Effector CD8-positive, alpha-beta T cell (primary cell): ENCODE data around the gene E2F6.

Source experiments
- DNase-seq: peaks from one replicate; lab custom pipeline; 2025; lab: John Stamatoyannopoulos, UW

E2F6 gene

DNA sequence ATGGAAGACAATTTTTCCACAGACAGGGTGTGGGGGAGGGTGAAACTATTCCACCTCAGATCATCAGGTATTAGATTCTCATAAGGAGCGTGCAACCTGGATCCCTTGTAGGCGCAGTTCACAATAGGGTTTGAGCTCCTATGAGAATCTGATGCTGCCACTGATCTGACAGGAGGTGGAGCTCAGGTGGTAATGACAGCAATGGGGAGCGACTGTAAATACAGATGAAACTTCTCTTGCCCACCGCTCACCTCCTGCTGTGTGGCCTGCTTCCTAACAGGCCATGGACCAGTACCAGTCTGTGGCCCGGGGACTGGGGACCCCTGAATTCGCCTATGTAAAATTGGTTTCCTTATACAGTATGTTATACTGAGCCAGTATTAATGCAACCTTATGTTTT is 27.3 kb upstream of the E2F6 start:
- no peak for DNase-seq

DNA sequence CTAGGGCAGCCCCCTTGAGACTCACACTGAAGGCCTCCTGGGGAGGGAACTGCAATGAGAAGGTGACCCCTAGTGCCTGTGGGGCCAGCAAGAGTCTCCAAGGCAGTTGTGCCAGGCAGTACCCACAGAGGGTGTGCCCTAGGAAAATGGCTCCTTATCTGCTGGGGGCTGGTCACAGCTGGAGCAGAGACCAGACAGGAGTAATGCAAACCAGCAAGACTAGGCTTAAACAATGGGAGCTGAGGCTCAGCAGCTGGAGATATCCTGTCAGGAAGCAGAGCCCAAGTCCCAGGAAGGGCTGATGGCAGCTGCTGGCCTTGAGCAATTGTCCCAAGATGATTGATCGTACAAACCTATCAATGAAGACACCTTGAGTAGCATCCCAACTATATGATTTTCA is 26.8 kb upstream of the E2F6 start:
- DNase-seq = no peak

- DNase-seq = no peak
Measured at GRCh38 chr2:11492244-11492643, 26.3 kb upstream of the E2F6 start.

GRCh38 chr2:11491348-11491933 is 25.5 kb upstream of the E2F6 start:
- DNase-seq = no peak

DNA sequence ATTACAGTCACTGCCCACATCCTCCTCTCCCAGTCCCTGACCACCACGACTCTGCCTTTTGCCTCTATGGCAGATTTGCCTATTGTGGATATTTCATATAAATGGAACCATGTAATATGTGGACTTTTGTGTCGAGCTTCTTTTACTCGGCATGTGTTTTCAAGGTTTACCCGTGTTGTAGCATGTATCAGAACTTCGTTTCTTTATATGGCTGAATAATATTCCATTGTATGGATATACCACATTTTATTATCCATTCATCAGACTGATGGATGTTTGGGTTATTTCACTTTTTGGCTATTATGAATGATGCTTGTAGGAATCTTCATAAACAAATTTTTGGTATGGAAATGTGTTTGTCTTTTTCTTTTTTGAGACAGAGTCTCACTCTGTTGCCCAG is 24.2 kb upstream of the E2F6 start:
- DNase-seq = no peak

DNA sequence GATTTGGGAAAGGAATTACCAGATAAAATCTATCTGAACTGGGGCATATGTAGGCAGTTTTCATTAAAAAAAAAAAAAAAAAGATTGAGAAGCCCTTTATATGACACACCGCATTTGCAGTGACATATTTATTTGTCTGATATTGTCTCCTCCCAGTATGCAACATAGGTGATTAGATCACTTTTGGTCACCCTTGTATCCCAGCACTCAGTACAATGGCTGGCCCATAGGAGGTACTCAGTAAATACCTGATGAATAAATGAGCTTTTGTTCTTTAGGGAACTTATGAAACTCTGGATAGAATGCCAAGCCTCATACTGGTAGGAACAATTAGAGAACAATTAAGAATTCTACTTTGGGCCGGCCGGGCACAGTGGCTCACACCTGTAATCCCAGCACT is 22.8 kb upstream of the E2F6 start:
- DNase-seq = no peak

DNA sequence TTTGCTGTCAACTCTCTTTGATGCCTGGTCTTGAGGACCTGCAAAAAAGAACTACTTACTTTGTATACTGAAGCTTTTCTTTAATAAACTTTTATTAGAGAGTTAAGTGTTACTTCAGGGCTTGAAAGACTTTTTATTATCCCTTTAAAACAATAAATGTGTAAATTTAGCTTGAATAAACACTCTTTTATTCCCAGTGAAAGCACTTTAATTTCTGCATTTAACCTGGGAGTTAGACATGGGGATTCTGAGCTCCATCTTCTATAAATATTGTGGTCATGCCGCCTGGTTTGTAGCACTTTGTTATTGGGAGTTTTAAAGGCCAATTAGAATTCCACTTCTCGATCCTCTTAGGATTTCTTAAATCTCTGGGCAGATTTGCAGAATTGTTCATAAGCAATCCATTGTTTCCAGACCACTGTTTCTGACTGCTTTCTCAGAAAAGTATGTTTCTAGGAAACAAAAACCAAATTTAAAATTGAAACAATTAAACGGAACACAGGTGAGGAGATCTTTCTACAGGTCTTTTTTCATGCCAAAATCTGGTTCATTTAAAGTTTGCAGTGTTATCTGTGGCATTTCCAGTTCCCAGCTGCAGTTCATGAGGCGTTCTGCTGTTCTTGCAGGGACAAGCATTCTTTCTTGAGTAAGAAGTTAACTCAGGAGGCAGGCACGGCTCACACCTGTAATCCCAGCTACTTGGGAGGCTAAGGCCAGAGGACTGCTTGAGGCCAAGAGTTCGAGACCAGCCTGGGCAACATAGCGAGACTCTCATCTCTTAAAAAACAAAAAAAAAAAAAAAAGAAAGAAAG is 18.1 kb upstream of the E2F6 start:
- no peak for DNase-seq

GRCh38 chr2:11482473-11483035 is 16.6 kb upstream of the E2F6 start:
- no peak for DNase-seq

DNA sequence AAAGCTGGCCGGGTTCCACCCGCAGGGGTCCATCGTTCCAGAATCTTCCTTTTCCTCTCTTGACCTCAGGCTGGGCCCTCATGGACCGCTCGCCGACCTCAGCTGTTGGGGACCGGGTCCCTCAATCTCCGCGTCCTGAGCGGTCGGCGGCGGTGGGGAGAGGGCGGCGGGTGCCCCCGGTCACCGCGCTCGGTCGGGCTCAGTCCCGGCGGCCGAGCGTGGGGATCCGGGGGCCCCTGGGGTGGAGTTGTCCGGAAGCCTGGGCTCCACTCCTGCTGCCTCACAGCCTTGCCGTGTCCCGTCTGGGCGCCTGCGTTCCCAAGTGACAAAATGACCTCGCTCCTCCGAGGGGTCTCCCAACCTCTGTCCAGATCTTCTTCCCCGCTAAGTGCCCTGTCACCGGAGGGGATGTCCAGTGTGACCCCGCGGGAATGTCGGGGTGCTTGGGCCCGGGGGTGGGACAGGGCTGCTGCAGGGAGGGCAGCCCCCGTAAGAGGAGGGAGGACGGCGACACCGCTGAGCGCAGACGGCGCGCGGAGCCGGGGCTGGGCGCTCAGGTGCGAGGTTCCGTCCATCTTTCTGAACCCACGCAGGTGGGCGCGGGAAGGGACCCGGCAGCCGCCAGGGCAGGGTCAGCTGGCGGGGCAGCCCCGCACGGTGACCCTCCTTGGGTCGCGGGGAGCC is 16.0 kb upstream of the E2F6 start:
- no peak for DNase-seq

DNA sequence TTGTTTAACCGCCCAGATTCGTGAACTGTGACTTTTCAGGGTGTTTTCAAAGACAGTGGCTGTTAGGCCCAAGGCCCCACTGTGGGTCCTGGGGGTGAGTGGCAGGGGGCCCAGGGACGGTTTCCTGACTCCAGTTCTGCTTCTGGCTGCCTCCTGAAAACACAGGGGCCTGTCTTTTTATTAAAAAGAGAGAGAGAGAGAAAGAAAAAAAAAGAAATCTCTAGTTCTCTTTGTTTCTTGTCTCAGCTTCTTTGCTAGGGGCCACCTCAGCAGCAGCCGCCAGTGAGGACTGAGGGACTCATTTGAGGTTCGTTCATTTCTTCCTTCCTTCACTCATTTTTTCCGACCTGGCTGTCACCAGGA is 15.4 kb upstream of the E2F6 start:
- no peak for DNase-seq

- DNase-seq = no peak
Measured at GRCh38 chr2:11480859-11481258, 14.9 kb upstream of the E2F6 start.

- DNase-seq = no peak
Measured at GRCh38 chr2:11480406-11480805, 14.4 kb upstream of the E2F6 start.

GRCh38 chr2:11478899-11479605 is 13.1 kb upstream of the E2F6 start:
- no peak for DNase-seq

DNA sequence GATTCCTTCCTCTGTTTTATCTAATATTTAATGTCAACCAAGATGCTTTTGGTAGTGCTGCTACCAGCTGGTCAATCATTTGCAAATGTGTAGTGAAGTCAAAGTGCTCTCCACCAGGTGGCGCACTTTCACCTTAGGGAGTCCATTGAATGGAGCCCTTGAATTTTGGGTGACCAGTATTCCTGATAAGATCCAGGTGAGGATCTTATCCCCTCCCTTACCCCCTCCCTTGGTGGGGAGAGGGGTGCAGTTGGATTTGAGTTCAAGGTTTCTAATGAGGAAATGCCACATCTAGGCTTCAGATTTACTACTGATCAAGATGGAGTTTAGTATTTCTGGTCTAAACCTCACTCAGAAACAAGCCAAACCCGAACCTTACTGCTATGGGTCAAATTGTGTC is 12.0 kb upstream of the E2F6 start:
- peak; percentile 78 for DNase-seq

GRCh38 chr2:11473659-11474433 is 7.9 kb upstream of the E2F6 start:
- DNase-seq = no peak

DNA sequence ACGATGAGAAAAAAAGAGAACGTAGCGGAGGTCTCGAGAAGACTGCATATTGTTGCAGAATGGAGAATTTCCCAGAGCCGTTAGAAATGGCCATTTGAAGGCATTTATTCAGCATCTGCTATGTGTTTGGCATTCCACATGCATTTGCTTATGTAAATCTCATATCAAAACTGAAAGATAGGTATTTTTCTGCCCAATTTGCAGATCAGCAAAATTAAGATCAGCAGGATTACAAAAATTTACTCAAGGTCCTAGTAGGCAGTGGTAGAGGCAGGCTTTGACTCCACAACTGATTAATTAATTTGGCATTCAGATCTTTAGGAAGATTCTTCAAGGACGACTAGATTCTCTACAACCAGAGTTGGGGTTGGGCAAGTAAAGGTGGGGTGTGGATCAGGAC is 1.8 kb upstream of the E2F6 start:
- DNase-seq = no peak

DNA sequence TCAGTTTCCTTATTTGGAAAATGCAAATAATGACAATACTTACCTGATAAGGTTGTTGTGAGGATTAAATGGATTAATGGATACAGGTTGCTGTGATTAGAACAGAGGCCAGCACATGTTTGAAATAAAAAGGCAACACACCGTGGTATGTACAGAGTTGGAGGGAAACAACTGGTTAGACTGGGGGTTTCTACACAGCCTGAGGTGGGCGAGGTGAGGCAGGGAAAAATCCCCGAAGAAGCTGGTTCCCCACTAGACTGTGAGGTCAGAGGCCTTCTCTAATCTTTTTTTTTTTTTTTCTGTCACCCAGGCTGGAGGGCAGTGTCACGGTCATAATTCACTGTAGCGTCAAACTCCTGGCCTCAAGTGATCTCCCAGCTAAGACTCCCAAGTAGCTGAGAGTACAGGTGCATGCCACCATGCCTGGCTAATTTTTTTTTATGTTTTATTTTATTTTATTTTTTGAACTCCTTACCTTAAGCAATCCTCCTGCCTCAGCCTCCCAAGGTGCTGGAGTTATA is 1.2 kb upstream of the E2F6 start:
- DNase-seq = no peak

GRCh38 chr2:11466307-11467128 is 557 bp upstream of the E2F6 start:
- no peak for DNase-seq

GRCh38 chr2:11465110-11465484 is 864 bp downstream of the E2F6 start:
- no peak for DNase-seq

DNA sequence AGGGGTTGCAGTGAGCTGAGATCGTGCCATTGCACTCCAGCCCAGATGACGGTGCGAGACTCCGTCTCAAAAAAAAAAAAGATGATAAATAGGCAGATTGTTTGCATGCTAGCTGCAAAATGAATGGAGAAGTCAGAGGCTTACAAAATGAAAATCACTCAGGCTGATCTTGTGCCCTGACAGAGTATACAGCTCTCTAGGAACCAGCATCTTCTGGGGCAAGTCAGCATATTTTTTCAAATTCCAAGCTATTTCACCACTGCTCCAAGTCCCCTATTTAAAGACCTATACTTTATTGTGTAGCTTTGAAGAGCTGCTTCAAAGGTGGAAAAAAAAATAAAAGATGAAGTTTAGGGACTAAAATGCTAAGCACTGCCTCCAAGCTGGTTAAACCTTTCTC is 6.1 kb downstream of the E2F6 start:
- DNase-seq = no peak

- no peak for DNase-seq
Measured at GRCh38 chr2:11458753-11459152, 7.2 kb downstream of the E2F6 start.
